GM12891 (cell line): ENCODE data around the gene BMS1.
"Not testable (repeated sequence)": the region's sequence is repeated elsewhere in the genome, so short reads cannot be mapped to it uniquely, and the experiment has no call there.

Experiments used
- DNase-seq: peaks from one replicate; pipeline ENCODE4 v3.0.0; 2011; ENCODE audit warnings: low spot score; ENCODE audit not compliant: insufficient read length
- FAIRE-seq: peaks from 2 replicates; lab custom pipeline; 2011; peaks lifted over from hg19 to GRCh38; lab: Jason Lieb, UNC
- PAX5 ChIP-seq: IDR thresholded peaks from 2 replicates; pipeline ENCODE4 v1.6.1; 2011; ENCODE audit warnings: low read length, moderate library complexity, mild to moderate bottlenecking; ENCODE audit not compliant: insufficient read depth, severe bottlenecking
- POLR2A ChIP-seq: IDR thresholded peaks from 2 replicates; pipeline ENCODE4 v1.6.1; 2011; ENCODE audit warnings: low read depth, low read length, control low read depth
- POLR2AphosphoS5 ChIP-seq: IDR thresholded peaks from 2 replicates; pipeline ENCODE4 v1.6.1; 2011; ENCODE audit warnings: low read depth, low read length, control low read depth
- POU2F2 ChIP-seq: IDR thresholded peaks from 2 replicates; pipeline ENCODE4 v1.6.1; 2011; ENCODE audit warnings: low read depth, mild to moderate bottlenecking, control low read depth, low read length, moderate library complexity
- SPI1 ChIP-seq: IDR thresholded peaks from 2 replicates; pipeline ENCODE4 v1.6.1; 2011; ENCODE audit warnings: low read depth, low read length, control low read depth
- TAF1 ChIP-seq: IDR thresholded peaks from 2 replicates; pipeline ENCODE4 v1.6.1; 2011; ENCODE audit warnings: low read depth, low read length, control low read depth

The BMS1 gene

GRCh38 chr10:42864575-42864974 is 82.0 kb downstream of the BMS1 start:
- FAIRE-seq: no peak
- no peak for DNase-seq
- no peak for TF ChIP-seq POLR2AphosphoS5
- TF ChIP-seq POLR2A: no peak
- TF ChIP-seq PAX5: no peak
- no peak for TF ChIP-seq POU2F2
- TF ChIP-seq TAF1: no peak
- TF ChIP-seq SPI1: no peak

GRCh38 chr10:42865716-42866114 is 83.1 kb downstream of the BMS1 start:
- DNase-seq (no peak), FAIRE-seq (no peak)
- TF ChIP-seq TAF1 (no peak), SPI1 (no peak), POLR2AphosphoS5 (no peak), POLR2A (no peak), PAX5 (no peak), POU2F2 (no peak)

DNA sequence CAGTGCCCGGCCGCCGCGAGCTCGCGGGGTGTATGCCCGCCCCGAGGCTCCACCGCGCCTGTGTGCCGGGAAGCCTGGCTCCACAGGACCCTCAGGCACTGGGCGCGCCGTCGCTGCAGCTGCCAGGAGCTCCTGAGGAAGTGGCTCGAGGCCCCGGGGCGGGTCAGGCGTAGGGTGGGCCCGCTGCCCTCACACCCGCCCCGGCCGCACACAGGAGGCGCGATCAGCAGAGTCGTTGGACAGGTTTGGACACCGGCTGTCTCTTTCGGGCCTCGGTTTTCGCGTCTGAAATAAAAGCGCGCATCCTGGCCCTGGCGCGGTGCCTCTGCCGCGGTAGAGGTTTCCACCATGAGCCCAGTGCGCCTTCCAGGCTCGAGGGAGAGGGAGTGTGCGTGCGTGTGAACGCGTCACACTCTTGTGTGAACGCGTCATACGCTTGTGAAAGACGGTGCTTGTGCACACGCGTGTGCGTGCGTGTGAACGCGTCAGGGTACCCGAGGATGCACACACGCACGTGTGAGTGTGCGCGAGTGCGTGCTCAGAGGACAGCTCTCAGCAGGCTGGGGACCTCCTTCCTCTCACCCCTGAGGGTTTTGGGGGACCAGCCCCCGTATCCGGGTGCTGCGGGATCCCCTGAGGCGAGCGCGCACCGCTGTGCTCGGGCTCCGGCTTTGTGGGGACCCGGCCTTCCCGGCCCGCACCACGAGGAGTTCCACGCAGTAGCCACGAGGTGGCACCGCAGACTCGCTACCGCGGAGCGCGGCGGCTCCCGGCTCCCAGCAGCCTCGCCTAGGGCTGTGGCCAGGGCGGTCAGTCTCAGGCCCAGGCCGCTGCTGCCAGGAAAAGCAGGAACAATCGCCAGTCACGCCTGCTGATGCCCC is 83.8 kb downstream of the BMS1 start:
- TF ChIP-seq TAF1: no peak
- no peak for TF ChIP-seq POLR2AphosphoS5
- no peak for TF ChIP-seq POU2F2
- no peak for TF ChIP-seq SPI1
- TF ChIP-seq PAX5: no peak
- no peak for TF ChIP-seq POLR2A
- FAIRE-seq (peak; percentile 9), DNase-seq (peak; percentile 71)

- TF ChIP-seq SPI1: no peak
- TF ChIP-seq TAF1: no peak
- TF ChIP-seq POLR2A: no peak
- no peak for TF ChIP-seq PAX5
- no peak for TF ChIP-seq POLR2AphosphoS5
- TF ChIP-seq POU2F2: no peak
- no peak for DNase-seq
- FAIRE-seq: no peak
These were observed 85.0 kb downstream of the BMS1 start for GRCh38 chr10:42867571-42867970.

- TF ChIP-seq POLR2AphosphoS5 (no peak), POLR2A (no peak), SPI1 (no peak), POU2F2 (no peak), PAX5 (no peak), TAF1 (no peak)
- DNase-seq: no peak
- FAIRE-seq: no peak
These were observed 85.9 kb downstream of the BMS1 start for GRCh38 chr10:42868530-42868929.

GRCh38 chr10:42869977-42870350 is 87.4 kb downstream of the BMS1 start:
- TF ChIP-seq PAX5 (no peak), POLR2A (no peak), POU2F2 (no peak), TAF1 (no peak), POLR2AphosphoS5 (no peak), SPI1 (no peak)
- FAIRE-seq (no peak), DNase-seq (no peak)

GRCh38 chr10:42871138-42871641 is 88.6 kb downstream of the BMS1 start:
- FAIRE-seq, DNase-seq: not testable (repeated sequence)

DNA sequence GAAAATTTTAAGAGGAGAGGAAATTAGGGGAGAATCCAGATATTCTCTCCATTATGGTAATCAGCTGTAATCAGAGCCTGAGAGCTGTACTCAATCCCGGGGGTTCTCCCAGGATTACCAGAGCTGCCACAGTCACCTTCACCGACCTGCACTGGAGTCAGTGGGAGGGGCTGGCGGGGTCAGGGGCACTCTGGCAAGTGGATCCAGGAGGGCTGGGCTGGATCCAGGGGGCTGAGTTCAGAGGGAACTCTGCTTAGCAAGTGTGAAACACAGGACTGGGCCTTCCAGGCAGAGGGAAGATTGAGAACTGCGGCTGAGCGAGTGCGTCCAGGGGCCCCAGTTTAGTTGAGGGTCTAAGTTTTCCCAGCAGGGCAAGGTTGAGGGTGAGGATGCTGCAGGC is 89.2 kb downstream of the BMS1 start:
- no peak for TF ChIP-seq POLR2AphosphoS5
- TF ChIP-seq POU2F2: no peak
- no peak for TF ChIP-seq TAF1
- TF ChIP-seq PAX5: no peak
- no peak for TF ChIP-seq POLR2A
- TF ChIP-seq SPI1: no peak
- DNase-seq: no peak
- no peak for FAIRE-seq

- FAIRE-seq (no peak), DNase-seq (no peak)
- TF ChIP-seq POU2F2: no peak
- TF ChIP-seq SPI1: no peak
- TF ChIP-seq POLR2A: no peak
- no peak for TF ChIP-seq POLR2AphosphoS5
- no peak for TF ChIP-seq PAX5
- TF ChIP-seq TAF1: no peak
These were observed 90.4 kb downstream of the BMS1 start for GRCh38 chr10:42872865-42873435.
